Activated T-cell treated with anti-CD3 and anti-CD28 coated beads, Interleukin-2, amount 50 U/mL, for 4 hours (primary cell): Measurements from ENCODE around the gene SOX10. TPM values are rescaled to one million over a fixed set of nuclear protein-coding genes. Genes with fewer than 3 reads are reported as not detected.

Experiments used
- ATAC-seq, 2 donors: fragments of 200-7000 bp; cut with Tn5 transposase; one replicate each; pipeline ENCODE4 v1.10.0; 2021
- DNase-seq: peaks from one replicate; pipeline ENCODE4 v3.0.0-alpha.2; 2020
- H3K27me3 Mint-ChIP-seq: one replicate; pipeline ENCODE4 v1.8.0; 2021; ENCODE audit warnings: low read depth, mixed read lengths
- H3K36me3 Mint-ChIP-seq: one replicate; pipeline ENCODE4 v1.8.0; 2022; ENCODE audit warnings: mixed read lengths; ENCODE audit not compliant: insufficient read depth
- H3K4me1 Mint-ChIP-seq: one replicate; pipeline ENCODE4 v1.8.0; 2021; ENCODE audit warnings: low read depth, mixed read lengths
- H3K4me3 Mint-ChIP-seq: one replicate; pipeline ENCODE4 v1.8.0; 2021; ENCODE audit warnings: mild to moderate bottlenecking, moderate library complexity, mixed read lengths
- H3K9me3 Mint-ChIP-seq: one replicate; pipeline ENCODE4 v1.8.0; 2021; ENCODE audit warnings: mixed read lengths
- total RNA-seq, 3 donors: library from RNA; stranded (reverse); gene quantifications; one replicate each; pipeline ENCODE4 v1.2.1, GENCODE V29; 2021

The SOX10 gene
- total RNA-seq, 3 donors from 2014 or later: not detected

DNA sequence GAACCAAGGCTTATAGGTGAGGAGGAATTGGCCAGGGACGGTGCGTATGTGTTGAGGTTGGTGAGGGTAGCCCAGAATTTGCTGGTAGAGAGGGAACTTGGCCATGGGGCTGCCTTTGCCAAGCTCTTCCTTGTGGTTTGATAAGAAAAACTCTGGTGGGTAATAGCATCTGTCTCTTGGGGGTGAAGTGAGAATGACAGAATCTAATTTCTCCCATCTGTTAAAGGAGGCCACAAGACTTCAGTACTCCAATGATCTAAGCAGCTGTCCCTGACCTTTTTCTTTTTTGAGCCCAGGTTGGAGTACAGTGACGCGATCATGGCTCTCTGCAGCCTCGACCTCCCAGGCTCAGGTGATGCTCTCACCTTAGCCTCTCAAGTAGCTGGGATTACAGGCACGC is 36.9 kb upstream of the SOX10 start:
- Mint-ChIP-seq H3K36me3 (no peaks in the 10 kb centered on the region), H3K27me3 (no peaks in the 10 kb centered on the region), H3K9me3 (no peaks in the 10 kb centered on the region), H3K4me1 (no peaks in the 10 kb centered on the region), H3K4me3 (no peak overlapping the region)
- no peak for DNase-seq
- no peak for ATAC-seq

DNA sequence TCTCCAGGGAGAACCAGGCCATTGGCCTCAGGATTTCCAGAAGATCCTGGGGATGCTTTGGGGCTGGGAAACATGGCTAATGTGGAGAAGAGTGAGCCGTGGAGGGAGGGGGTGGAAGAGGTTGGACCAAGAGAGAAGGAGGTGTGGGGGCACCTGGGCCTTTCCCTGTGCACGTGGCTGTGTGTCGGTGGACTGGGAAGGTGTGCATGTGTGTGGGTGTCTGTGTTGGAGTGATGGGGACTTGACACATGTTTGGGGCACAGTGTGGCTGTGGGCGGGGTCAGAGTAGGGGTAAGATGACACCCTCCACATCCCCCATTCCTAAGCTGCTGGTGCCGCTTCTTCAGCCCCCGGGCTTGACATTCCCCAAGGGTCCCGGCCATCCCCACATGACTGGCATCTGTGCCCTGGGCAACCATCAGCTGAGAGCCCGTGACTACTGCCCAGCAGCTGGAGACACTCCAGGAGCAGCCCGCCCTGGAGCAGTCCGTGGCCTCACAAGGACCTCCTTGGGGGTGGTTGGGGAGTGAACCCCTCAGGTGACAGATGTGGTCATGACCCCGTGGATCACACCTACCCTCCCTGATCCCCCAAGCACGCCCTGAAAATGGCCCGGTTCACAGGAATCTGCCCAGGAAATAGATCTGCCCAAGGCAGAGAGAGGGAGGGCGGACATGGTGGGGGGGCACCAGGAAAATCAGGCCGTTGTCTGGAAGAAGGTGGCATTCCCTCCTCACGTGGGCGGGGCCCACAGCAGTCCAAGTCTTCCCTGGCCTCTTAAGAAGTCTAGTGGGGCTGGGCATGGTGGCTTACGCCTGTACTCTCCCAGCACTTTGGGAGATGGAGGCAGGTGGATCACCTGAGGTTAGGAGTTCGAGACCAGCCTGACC is 34.8 kb upstream of the SOX10 start:
- no peak for ATAC-seq
- H3K4me3 Mint-ChIP-seq: no peak overlapping the region
- DNase-seq: no peak
- no peaks in the 10 kb centered on the region for H3K9me3 Mint-ChIP-seq
- no peaks in the 10 kb centered on the region for H3K27me3 Mint-ChIP-seq
- no peaks in the 10 kb centered on the region for H3K4me1 Mint-ChIP-seq
- no peaks in the 10 kb centered on the region for H3K36me3 Mint-ChIP-seq

DNA sequence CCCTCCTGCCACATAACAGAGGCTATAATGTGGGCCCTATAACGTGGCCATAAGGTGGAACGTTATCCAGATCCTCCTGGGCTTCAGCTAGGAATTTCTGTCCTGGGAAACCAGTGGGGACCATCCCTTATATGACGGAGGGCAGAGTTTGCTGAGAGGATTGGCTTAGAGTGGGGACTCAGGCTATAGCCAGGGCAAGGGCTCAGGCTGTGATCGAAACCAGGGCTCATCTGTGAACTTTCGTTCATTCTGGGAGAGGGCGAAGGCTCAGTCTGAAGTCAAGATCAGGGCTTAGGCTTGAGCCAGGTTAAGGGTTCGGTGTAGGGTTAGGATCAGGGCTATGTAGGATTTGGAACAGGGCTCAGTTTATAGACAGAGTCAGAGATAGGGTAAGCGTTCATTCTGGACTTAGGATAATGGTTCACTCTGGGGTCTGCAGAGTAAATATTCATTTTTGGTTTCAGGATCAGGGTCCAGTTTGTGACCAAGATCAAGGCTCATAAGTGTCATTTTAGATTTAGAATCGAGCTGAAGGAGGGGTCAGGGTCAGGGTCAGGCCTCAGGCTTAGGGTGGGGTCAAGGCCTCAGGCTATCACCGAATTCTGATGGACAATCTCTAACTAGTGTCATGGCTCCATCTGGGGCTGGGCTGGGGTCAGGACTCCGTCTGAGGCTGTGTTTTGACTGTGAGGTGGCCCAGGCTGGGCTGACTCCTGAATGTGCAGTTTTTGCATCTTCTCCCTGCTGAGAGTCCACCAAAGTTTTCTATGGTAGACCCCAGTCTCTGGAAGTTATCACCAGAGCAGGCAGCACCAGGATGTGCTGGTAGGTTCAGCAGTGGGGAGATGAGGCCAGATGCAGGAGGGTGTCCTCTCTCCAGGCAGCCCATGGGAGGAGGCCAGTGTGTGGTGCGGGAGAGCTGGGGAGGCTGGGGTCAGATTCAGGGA is 33.9 kb upstream of the SOX10 start:
- no peak for ATAC-seq
- no peaks in the 10 kb centered on the region for H3K9me3 Mint-ChIP-seq
- H3K4me1 Mint-ChIP-seq: no peaks in the 10 kb centered on the region
- no peaks in the 10 kb centered on the region for H3K36me3 Mint-ChIP-seq
- no peak overlapping the region for H3K4me3 Mint-ChIP-seq
- H3K27me3 Mint-ChIP-seq: no peaks in the 10 kb centered on the region
- no peak for DNase-seq

DNA sequence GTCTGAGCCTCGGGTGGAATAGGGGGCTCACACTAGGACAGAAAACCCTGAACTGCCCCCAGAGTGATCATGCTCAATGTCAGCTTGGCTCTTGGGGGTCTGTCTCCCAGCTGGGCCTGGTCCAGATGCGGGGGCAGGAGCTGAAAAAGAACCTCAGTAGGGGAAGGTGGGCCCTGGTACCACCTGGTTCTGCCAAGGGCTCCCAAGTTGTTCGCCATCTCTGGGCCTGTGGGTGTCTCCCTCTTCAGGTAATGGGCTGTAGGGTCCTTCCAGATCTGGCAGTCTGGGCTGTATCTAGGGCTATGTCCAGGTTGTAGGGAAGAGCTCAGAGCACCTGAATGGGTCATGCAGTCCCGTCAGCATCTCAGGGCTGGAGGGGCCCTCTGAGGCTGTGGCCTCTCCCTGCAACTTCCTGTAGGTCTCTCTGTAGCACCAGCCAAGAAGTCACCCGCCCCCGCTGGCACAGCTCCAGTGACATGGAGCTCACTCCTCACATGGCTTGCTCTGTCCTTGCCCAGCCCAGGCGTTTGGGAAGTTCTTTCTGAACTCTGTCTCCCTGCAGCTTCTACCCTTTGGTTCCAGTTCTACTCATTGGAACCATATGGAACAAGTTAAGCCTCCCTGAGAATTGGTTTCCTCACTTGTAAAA is 33.0 kb upstream of the SOX10 start:
- ATAC-seq: no peak

DNA sequence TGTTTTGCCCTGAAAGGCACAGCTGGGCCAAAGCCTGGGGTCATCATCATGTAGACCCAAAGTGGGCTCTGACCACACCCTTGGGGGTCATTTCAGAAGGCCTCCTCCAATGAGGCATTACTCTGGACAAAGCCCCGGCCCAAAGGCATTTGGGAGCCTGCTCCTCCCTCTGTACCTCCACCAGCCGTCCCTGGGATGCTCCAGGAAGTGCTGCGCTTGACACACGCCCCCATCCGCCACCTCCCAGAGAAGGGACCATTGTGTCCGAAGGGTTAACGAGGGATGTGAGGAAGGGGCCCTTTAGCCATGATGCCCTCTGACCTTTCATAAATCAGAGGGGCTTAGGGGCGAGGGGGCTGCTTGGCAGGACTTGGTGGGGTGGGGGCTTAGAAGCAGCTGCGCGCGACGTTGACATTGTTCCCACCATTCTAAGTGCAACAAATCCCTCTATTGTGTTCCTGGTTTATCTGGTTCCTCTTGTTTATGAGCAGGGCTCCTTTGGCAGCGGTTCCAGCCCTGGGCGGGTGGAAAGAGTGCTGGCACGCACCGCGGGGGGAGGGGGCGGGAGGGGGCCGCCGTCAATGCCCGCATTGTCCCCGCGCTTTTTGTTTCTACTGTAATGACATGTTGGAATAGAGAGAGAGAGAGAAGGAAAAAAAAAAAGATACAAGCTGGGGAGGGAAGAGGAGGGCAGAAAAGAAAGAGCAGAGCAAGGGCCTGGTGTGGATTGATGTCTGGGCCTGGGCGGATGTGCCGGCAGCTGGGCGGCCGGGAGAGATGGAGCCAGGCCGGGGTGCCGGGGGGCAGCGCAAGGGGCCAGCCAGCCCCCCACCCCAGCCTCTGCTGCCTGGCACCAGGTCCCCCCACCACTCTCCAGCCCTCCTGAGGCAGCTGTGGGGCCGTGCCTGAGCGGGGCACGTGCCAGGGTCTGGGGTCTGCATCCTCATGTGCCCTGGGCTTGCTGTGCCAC is 32.1 kb upstream of the SOX10 start:
- H3K36me3 Mint-ChIP-seq: no peaks in the 10 kb centered on the region
- H3K27me3 Mint-ChIP-seq: no peaks in the 10 kb centered on the region
- H3K4me3 Mint-ChIP-seq: no peak overlapping the region
- H3K4me1 Mint-ChIP-seq: no peaks in the 10 kb centered on the region
- H3K9me3 Mint-ChIP-seq: no peaks in the 10 kb centered on the region
- ATAC-seq (no peak), DNase-seq (no peak)

More for the DNA sequence above, 33.0 kb upstream of the SOX10 start:
- H3K9me3 Mint-ChIP-seq: no peaks in the 10 kb centered on the region
- DNase-seq: no peak
- no peak overlapping the region for H3K4me3 Mint-ChIP-seq
- H3K4me1 Mint-ChIP-seq: no peaks in the 10 kb centered on the region
- H3K27me3 Mint-ChIP-seq: no peaks in the 10 kb centered on the region
- no peaks in the 10 kb centered on the region for H3K36me3 Mint-ChIP-seq

DNA sequence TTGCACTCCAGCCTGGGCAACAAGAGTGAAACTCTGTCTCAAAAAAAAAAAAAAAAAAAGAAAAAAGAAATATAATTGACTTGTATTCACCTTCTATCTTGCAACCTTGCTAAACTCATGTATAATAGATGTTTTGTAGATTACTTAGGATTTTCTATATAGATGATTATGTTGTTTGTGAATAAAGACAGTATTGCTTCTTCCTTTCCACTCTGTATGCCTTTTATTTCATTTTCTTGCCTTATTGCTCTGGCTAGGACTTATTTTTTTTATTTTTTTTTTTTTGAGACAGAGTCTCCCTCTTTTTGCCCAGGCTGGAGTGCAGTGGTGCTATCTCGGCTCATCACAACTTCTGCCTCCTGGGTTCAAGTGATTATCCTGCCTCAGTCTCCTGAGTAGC is 29.7 kb upstream of the SOX10 start:
- Mint-ChIP-seq H3K4me1 (peaks cover 3% of the 10 kb centered on the region), H3K4me3 (no peak overlapping the region), H3K36me3 (no peaks in the 10 kb centered on the region), H3K27me3 (no peaks in the 10 kb centered on the region), H3K9me3 (no peaks in the 10 kb centered on the region)
- no peak for DNase-seq
- ATAC-seq: no peak

DNA sequence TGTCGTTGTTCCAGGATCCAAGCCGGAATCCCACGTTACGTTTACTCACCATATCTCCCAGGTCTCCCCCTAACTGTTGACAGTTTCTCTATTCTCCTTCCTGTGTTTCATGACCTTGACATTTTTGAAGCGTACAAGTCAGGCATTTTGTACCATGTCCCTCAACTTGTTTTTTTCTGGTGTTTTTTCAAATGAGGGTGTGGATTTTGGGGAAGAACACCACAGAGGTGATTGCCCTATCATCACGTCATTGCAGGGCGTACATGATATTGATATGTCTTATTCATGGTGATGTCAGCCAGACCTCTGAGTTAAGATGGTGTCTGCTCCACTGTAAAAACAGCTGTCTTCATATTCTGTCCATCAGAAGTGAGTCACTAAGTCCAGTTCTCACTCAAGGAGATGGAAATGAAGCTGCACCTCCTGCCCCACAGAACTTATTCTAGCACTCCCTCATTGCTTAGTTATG is 28.3 kb upstream of the SOX10 start:
- no peaks in the 10 kb centered on the region for H3K9me3 Mint-ChIP-seq
- no peak for ATAC-seq
- no peak for DNase-seq
- no peaks in the 10 kb centered on the region for H3K27me3 Mint-ChIP-seq
- H3K4me3 Mint-ChIP-seq: no peak overlapping the region
- no peaks in the 10 kb centered on the region for H3K36me3 Mint-ChIP-seq
- peaks cover 8% of the 10 kb centered on the region for H3K4me1 Mint-ChIP-seq

DNA sequence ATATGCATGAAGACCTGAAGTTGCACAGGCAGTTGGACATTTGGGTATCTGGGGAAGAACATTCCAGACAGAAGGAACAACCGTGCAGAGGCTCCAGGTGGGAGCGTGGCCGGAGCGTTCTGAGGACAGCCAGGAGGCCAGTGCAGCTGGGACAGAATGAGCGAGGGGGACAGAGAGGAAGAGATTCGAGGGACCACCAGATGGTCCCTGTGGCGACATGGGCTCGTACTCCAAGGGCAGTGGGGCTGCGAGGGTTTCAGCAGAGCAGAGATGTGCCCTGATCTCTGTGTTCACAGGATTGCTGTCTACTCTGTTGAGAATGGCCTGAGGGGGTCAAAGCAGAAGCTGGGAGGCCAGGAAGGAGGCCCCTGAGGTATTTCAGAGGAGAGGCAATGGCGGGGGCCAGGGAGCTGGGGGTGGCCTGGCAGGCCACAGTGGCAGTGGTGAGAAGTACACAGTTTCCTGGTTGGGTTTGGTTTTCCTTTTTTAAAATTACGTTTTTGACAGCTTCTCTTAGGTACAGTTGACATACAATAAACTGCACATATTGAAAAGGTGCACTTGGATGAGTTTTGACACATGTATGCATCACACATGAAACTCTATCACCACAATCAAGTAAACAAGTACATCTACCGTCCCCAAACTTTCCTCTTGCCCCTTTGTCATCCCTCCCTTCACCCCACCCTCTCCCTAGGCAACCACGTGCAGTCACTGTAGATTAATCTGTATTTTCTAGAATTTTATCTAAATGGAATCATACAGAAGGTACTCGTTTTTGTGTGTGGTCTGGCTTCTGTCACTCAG is 24.8 kb upstream of the SOX10 start:
- ATAC-seq: peak in 1 of 2 donors; percentile 21
- no peaks in the 10 kb centered on the region for H3K27me3 Mint-ChIP-seq
- no peaks in the 10 kb centered on the region for H3K9me3 Mint-ChIP-seq
- peaks cover 8% of the 10 kb centered on the region for H3K4me1 Mint-ChIP-seq
- no peaks in the 10 kb centered on the region for H3K36me3 Mint-ChIP-seq
- H3K4me3 Mint-ChIP-seq: no peak overlapping the region
- DNase-seq: no peak

DNA sequence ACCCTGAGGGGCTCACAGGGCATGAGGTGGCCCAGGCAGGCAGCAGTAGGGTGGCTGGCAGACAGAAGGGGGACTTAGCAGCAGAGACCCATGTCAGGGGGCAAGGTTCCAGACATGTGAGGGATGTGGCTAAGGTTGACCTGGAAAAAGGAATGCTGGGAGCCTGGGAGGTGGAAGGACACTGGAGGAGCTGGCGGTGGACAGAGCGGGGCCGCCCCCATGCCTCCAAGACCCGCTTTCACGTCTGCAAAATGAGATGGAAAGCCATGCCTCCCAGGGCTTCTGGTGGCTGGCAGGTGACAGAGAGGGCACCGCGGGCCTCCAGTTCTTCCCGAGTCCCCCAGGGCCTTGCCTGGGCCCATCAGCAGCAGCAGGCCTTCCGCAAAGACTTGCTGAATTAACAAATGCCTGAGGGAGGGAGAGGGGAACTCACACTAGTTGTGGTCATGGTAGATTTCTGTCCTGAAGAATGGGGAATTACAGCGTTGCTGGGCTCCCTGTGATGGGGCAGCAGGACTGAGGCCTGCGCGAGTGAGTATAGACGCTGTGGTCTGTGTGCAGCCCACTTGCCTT is 23.1 kb upstream of the SOX10 start:
- no peaks in the 10 kb centered on the region for H3K27me3 Mint-ChIP-seq
- DNase-seq: no peak
- no peaks in the 10 kb centered on the region for H3K9me3 Mint-ChIP-seq
- H3K4me1 Mint-ChIP-seq: peaks cover 8% of the 10 kb centered on the region
- no peaks in the 10 kb centered on the region for H3K36me3 Mint-ChIP-seq
- H3K4me3 Mint-ChIP-seq: no peak overlapping the region
- ATAC-seq: no peak

DNA sequence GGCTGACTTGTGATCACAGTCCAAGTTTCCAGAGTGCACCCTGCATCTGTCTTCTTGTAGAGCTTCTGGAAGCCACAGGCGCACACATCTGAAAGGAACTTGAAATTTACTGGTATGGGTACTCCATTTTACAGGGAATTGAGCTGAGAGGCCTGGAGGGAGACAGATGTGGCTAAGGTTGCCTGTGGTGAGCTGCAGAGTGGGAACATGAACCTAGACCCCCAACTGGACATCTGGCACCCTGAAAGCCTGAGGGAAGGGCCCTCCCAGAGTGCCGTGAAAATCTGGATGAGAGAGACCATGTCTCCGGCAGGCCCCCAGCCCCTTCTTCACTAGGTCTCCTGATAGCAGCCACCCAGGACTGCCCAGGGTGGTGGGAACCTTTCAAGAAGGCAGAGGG is 22.6 kb upstream of the SOX10 start:
- Mint-ChIP-seq H3K4me1 (peaks cover 8% of the 10 kb centered on the region), H3K27me3 (no peaks in the 10 kb centered on the region), H3K36me3 (no peaks in the 10 kb centered on the region), H3K9me3 (no peaks in the 10 kb centered on the region), H3K4me3 (no peak overlapping the region)
- ATAC-seq: no peak
- DNase-seq: no peak

DNA sequence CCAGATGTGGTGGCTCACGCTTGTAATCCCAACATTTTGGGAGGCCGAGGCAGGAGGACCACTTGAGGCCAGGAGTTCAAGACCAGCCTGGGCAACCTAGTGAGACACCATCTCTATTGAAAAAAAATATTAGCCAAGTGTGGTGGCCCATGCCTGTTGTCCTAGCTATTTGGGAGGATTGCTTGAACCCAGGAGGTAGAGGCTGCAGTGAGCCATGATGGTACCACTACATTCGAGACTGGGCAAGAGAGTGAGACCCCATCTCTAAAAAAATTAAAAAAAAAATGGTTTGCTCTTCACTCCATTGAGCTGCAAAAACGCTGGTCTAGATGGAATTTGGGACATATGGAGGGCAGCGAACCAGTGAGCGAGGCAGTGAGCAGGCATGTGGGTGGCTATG is 21.6 kb upstream of the SOX10 start:
- Mint-ChIP-seq H3K4me1 (peaks cover 8% of the 10 kb centered on the region), H3K36me3 (no peaks in the 10 kb centered on the region), H3K27me3 (no peaks in the 10 kb centered on the region), H3K9me3 (no peaks in the 10 kb centered on the region), H3K4me3 (no peak overlapping the region)
- ATAC-seq: no peak
- no peak for DNase-seq

DNA sequence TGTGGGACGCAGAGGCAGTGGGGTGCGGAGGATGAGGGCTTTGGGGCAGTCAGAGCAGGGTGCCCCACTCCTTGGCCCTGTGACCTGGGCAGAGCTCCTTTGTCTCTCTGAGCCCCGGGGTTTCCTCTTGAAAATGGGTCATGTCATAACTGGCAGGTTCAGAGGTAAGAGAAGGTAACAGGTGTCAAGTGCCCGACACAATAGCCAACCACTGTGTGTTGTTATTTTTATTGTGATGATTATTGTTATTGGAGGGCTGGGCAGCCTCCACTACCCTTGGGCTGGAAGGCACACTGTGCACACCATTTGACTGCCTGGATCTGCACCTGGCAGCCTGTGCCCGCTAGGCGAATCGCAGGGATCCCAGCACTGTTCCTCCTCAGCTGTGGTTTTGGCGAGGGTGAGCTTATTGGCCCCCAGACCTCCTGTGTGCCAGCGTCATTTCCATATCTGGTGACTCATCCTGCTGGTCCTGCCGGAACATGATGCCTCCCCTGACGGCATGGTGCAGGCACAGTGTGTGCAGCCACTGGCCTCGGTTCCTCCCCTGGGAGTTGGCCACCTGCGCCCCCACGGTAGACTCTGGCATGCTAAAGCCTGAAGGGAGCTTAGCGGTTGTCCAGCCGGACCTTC is 15.4 kb upstream of the SOX10 start:
- Mint-ChIP-seq H3K9me3 (no peaks in the 10 kb centered on the region), H3K4me1 (peaks cover 17% of the 10 kb centered on the region), H3K4me3 (no peak overlapping the region), H3K36me3 (peaks cover 3% of the 10 kb centered on the region), H3K27me3 (no peaks in the 10 kb centered on the region)
- ATAC-seq: no peak
- DNase-seq: no peak
